PC-3 (cell line): Measurements from ENCODE around the gene AUTS2.

Source experiments
- EZH2 ChIP-seq: fragments of 300-600 bp; sonication (generic); IDR thresholded peaks from one replicate; pipeline ENCODE4 v1.6.1; 2017; ENCODE audit warnings: antibody characterized with exemption, mild to moderate bottlenecking, low read length; ENCODE audit not compliant: unreplicated experiment
- TF ChIP-seq, protein P1 (sequence below): fragments of 300-600 bp; sonication (generic); conservative IDR thresholded peaks from 2 replicates; pipeline ENCODE4 v1.5.1; 2017; ENCODE audit warnings: antibody characterized with exemption, low read depth, mild to moderate bottlenecking, low read length

- TF ChIP-seq, protein P1, sequence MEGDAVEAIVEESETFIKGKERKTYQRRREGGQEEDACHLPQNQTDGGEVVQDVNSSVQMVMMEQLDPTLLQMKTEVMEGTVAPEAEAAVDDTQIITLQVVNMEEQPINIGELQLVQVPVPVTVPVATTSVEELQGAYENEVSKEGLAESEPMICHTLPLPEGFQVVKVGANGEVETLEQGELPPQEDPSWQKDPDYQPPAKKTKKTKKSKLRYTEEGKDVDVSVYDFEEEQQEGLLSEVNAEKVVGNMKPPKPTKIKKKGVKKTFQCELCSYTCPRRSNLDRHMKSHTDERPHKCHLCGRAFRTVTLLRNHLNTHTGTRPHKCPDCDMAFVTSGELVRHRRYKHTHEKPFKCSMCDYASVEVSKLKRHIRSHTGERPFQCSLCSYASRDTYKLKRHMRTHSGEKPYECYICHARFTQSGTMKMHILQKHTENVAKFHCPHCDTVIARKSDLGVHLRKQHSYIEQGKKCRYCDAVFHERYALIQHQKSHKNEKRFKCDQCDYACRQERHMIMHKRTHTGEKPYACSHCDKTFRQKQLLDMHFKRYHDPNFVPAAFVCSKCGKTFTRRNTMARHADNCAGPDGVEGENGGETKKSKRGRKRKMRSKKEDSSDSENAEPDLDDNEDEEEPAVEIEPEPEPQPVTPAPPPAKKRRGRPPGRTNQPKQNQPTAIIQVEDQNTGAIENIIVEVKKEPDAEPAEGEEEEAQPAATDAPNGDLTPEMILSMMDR = no peak
- TF ChIP-seq EZH2 = no peak
These were observed 1082.6 kb downstream of the AUTS2 start for GRCh38 chr7:70680743-70681468.
